Erythroblast (primary cell): ENCODE data around the gene KNCN.
A peak's percentile ranks its signal among the peaks of the same experiment; 100 is the strongest.

Experiments
- DNase-seq, 2 experiments: peaks; one replicate each; lab custom pipeline; 2025; lab: John Stamatoyannopoulos, UW
- GATA1 ChIP-seq: IDR thresholded peaks from 2 replicates; pipeline ENCODE4 v1.6.1; 2011; ENCODE audit warnings: low read depth, mild to moderate bottlenecking, control low read depth, low read length, moderate library complexity
- POLR2A ChIP-seq: IDR thresholded peaks from 2 replicates; pipeline ENCODE4 v1.6.1; 2011; ENCODE audit warnings: mild to moderate bottlenecking, low read length

The KNCN gene

GRCh38 chr1:46551597-46552095 is at the start of gene KNCN:
Gene KNCN (minus strand): TSS chr1:46551647. CDS start chr1:46551215, 432 bp downstream.
- DNase-seq: no peak

GRCh38 chr1:46599059-46599970 is 47.9 kb upstream of the KNCN start:
- TF ChIP-seq POLR2A (no peak), GATA1 (no peak)
- no peak for DNase-seq

More at GRCh38 chr1:46551597-46552095, at the start of gene KNCN:
- TF ChIP-seq POLR2A (no peak), GATA1 (no peak)

GRCh38 chr1:46596846-46597245 is 45.4 kb upstream of the KNCN start:
- no peak for DNase-seq
- TF ChIP-seq GATA1 (no peak), POLR2A (no peak)

GRCh38 chr1:46596036-46596435 is 44.6 kb upstream of the KNCN start:
- DNase-seq: no peak
- TF ChIP-seq GATA1 (no peak), POLR2A (no peak)

GRCh38 chr1:46595127-46595526 is 43.7 kb upstream of the KNCN start:
- peak in 1 of 2 experiments; percentile 62 for DNase-seq
- no peak for TF ChIP-seq POLR2A

GRCh38 chr1:46594063-46594462 is 42.6 kb upstream of the KNCN start:
- no peak for DNase-seq
- TF ChIP-seq GATA1: no peak
- no peak for TF ChIP-seq POLR2A

GRCh38 chr1:46592823-46593222 is 41.4 kb upstream of the KNCN start:
- no peak for TF ChIP-seq POLR2A
- TF ChIP-seq GATA1: no peak
- no peak for DNase-seq

- TF ChIP-seq POLR2A: no peak
- no peak for TF ChIP-seq GATA1
- no peak for DNase-seq
Measured at GRCh38 chr1:46589529-46589928, 38.1 kb upstream of the KNCN start.

GRCh38 chr1:46587069-46587468 is 35.6 kb upstream of the KNCN start:
- no peak for TF ChIP-seq GATA1
- no peak for TF ChIP-seq POLR2A
- DNase-seq: no peak

- TF ChIP-seq GATA1: no peak
- no peak for TF ChIP-seq POLR2A
- no peak for DNase-seq
Measured at GRCh38 chr1:46585312-46585938, 34.0 kb upstream of the KNCN start.

GRCh38 chr1:46583494-46583893 is 32.0 kb upstream of the KNCN start:
- no peak for DNase-seq

GRCh38 chr1:46582972-46583371 is 31.5 kb upstream of the KNCN start:
- TF ChIP-seq POLR2A (no peak), GATA1 (no peak)
- no peak for DNase-seq

More at GRCh38 chr1:46583494-46583893, 32.0 kb upstream of the KNCN start:
- no peak for TF ChIP-seq POLR2A
- TF ChIP-seq GATA1: no peak

GRCh38 chr1:46581681-46582455 is 30.4 kb upstream of the KNCN start:
- TF ChIP-seq POLR2A (no peak), GATA1 (no peak)
- no peak for DNase-seq
